Stimulated activated CD4-positive, alpha-beta T cell treated with anti-CD3 and anti-CD28 coated beads, Interleukin-15, amount 100 ng/mL, for 24 hours (primary cell): Measurements from ENCODE around the gene GOLGA8A.
"Not testable (repeated sequence)": the region's sequence is repeated elsewhere in the genome, so short reads cannot be mapped to it uniquely, and the experiment has no call there.

ENCODE experiments used
- DNase-seq: peaks from one replicate; pipeline ENCODE4 v3.0.0-alpha.2; 2020

The GOLGA8A gene

DNA sequence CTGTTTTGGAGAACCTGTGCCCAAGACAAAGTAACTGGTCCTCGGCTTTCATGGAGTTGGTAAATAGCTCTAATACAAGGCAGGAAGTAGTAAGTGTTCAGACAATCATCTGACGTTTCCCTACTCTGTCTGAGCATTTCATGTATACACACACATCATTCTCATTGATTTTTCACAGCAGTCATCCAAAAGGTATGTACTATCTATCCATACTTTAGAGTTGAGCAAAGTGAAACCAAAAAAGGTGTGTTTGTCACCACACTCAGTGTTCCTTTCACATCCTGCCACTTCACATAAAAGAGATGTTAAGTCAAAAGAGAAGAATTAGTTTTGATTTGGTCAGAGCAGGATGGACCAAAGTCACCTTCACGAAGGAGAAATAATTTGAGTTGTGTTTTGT is 33.7 kb downstream of the GOLGA8A start:
- DNase-seq = not testable (repeated sequence)

DNA sequence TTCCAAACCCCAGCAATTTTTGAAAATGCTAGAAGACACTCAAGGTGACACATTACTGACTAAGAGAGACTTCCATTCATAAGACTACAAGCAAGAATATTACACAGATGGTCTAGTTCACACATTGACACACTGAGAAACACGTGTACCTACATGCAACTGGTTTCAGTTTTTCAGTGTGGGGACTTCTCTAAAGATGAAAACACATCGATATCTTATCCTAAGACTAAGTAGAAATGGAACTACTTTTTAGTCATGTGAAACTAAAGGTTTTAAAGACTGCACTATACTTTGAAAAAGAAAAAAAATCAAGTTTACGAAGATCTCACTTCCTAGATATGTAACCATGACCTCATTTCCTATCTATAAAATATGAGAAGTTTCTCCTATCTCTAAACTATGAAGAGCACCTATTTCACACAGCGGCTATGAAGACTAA is 34.4 kb downstream of the GOLGA8A start:
- DNase-seq = not testable (repeated sequence)

DNA sequence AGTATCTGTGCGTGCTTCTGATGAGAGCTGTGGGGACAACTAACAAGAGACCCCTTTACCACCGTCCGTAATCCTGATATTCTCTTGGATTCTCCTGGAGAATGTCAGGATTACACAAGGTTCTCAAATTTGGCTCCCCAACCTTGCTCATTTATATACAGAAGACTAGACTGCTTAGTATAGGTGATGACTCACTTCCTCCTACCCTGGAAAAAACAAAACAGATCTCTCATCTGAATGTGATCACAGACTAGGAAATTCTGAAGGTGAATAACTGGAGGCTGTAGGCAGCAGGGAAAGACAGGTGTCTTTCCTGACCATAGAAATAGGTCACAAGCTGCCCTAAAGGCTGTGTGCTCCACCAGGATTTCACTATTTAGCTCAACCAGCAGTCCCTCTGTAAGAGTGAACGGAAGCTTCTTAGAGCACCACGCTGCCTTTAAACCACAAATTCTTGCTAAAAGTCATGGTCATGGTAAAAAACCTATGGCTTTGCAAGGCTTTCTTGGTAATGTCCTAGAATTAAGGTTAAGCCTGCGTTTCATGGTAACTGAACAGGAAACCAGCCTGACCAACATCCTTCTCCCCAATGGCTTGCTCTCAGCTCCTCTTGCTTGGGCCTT is 39.9 kb downstream of the GOLGA8A start:
- DNase-seq = not testable (repeated sequence)

GRCh38 chr15:34392981-34393380 is 44.6 kb downstream of the GOLGA8A start:
- not testable (repeated sequence) for DNase-seq

GRCh38 chr15:34389594-34390086 is 48.0 kb downstream of the GOLGA8A start:
- DNase-seq = not testable (repeated sequence)
